Osteocyte (in vitro differentiated cells): ENCODE data around the gene DRD1. TPM values are rescaled to one million over a fixed set of nuclear protein-coding genes. Genes with fewer than 3 reads are reported as not detected.

ENCODE experiments used
- DNase-seq: peaks from one replicate; pipeline ENCODE4 v3.0.0; 2021; ENCODE audit warnings: mixed read lengths; ENCODE audit not compliant: unreplicated experiment; ENCODE audit errors: extremely low spot score
- H3K27ac Mint-ChIP-seq: one replicate; pipeline ENCODE4 v1.8.0; 2021; ENCODE audit warnings: mild to moderate bottlenecking, mixed read lengths; ENCODE audit not compliant: unreplicated experiment
- H3K27me3 Mint-ChIP-seq: one replicate; pipeline ENCODE4 v1.8.0; 2021; ENCODE audit warnings: mixed read lengths; ENCODE audit not compliant: unreplicated experiment
- H3K36me3 Mint-ChIP-seq: one replicate; pipeline ENCODE4 v1.8.0; 2021; ENCODE audit warnings: mixed read lengths; ENCODE audit not compliant: unreplicated experiment
- H3K4me1 Mint-ChIP-seq: one replicate; pipeline ENCODE4 v1.8.0; 2021; ENCODE audit warnings: mixed read lengths; ENCODE audit not compliant: unreplicated experiment
- H3K4me3 Mint-ChIP-seq: one replicate; pipeline ENCODE4 v1.8.0; 2021; ENCODE audit warnings: mild to moderate bottlenecking, moderate library complexity, mixed read lengths; ENCODE audit not compliant: unreplicated experiment
- H3K9me3 Mint-ChIP-seq: one replicate; pipeline ENCODE4 v1.8.0; 2021; ENCODE audit warnings: mixed read lengths; ENCODE audit not compliant: unreplicated experiment
- CTCF ChIP-seq: fragments of 200-600 bp; sonication (generic); IDR thresholded peaks from 2 replicates; pipeline ENCODE4 v1.5.0; 2021; ENCODE audit warnings: antibody characterized with exemption, mild to moderate bottlenecking, moderate library complexity
- total RNA-seq: library from RNA; stranded (reverse); gene quantifications from 2 replicates; pipeline ENCODE4 v1.2.1, GENCODE V29; 2021

Gene DRD1
- total RNA-seq, 1 donor from 2014 or later: not detected

- Mint-ChIP-seq H3K27me3 (no peaks in the 10 kb centered on the region), H3K36me3 (peaks cover 33% of the 10 kb centered on the region), H3K27ac (no peak overlapping the region), H3K4me3 (no peak overlapping the region), H3K4me1 (no peaks in the 10 kb centered on the region), H3K9me3 (no peaks in the 10 kb centered on the region)
- no peak for DNase-seq
- no peak for TF ChIP-seq CTCF
Observed at GRCh38 chr5:175487514-175488222, 43.7 kb upstream of the DRD1 start.

- Mint-ChIP-seq H3K4me1 (peaks cover 3% of the 10 kb centered on the region), H3K4me3 (no peak overlapping the region), H3K27ac (no peak overlapping the region), H3K9me3 (no peaks in the 10 kb centered on the region), H3K36me3 (peaks cover 30% of the 10 kb centered on the region), H3K27me3 (no peaks in the 10 kb centered on the region)
- no peak for DNase-seq
- TF ChIP-seq CTCF: no peak
Observed at GRCh38 chr5:175485631-175486030, 41.6 kb upstream of the DRD1 start.

- H3K27ac Mint-ChIP-seq: no peak overlapping the region
- H3K36me3 Mint-ChIP-seq: peaks cover 32% of the 10 kb centered on the region
- H3K4me3 Mint-ChIP-seq: no peak overlapping the region
- no peaks in the 10 kb centered on the region for H3K9me3 Mint-ChIP-seq
- H3K27me3 Mint-ChIP-seq: no peaks in the 10 kb centered on the region
- H3K4me1 Mint-ChIP-seq: peaks cover 9% of the 10 kb centered on the region
- no peak for TF ChIP-seq CTCF
- no peak for DNase-seq
Observed at GRCh38 chr5:175484829-175485228, 40.8 kb upstream of the DRD1 start.

GRCh38 chr5:175484322-175484721 lies 40.3 kb upstream of the DRD1 start:
- Mint-ChIP-seq H3K36me3 (peaks cover 32% of the 10 kb centered on the region), H3K4me3 (no peak overlapping the region)
- TF ChIP-seq CTCF: no peak

GRCh38 chr5:175483337-175483736 lies 39.4 kb upstream of the DRD1 start:
- Mint-ChIP-seq H3K4me3 (no peak overlapping the region), H3K4me1 (peaks cover 17% of the 10 kb centered on the region), H3K9me3 (no peaks in the 10 kb centered on the region), H3K27me3 (no peaks in the 10 kb centered on the region), H3K27ac (no peak overlapping the region), H3K36me3 (peaks cover 26% of the 10 kb centered on the region)
- no peak for DNase-seq
- no peak for TF ChIP-seq CTCF

More at GRCh38 chr5:175484322-175484721, 40.3 kb upstream of the DRD1 start:
- Mint-ChIP-seq H3K27ac (no peak overlapping the region), H3K27me3 (no peaks in the 10 kb centered on the region), H3K4me1 (peaks cover 14% of the 10 kb centered on the region), H3K9me3 (no peaks in the 10 kb centered on the region)
- no peak for DNase-seq
